Activated CD8-positive, alpha-beta memory T cell treated with anti-CD3 and anti-CD28 coated beads, Interleukin-2, amount 50 U/mL, for 24 hours (primary cell): ENCODE data around the gene CCT8L2.
"Not testable (repeated sequence)": the region's sequence is repeated elsewhere in the genome, so short reads cannot be mapped to it uniquely, and the experiment has no call there.

Source experiments
- DNase-seq: peaks from one replicate; pipeline ENCODE4 v3.0.0-alpha.2; 2020; ENCODE audit errors: extremely low read depth

CCT8L2 gene

GRCh38 chr22:16592710-16593109 lies at the start of gene CCT8L2:
Gene CCT8L2 (minus strand): TSS chr22:16592810. CDS start chr22:16592550, 260 bp downstream.
- DNase-seq, result not testable (repeated sequence)

- not testable (repeated sequence) for DNase-seq
Observed at GRCh38 chr22:16635442-16635841, 42.8 kb upstream of the CCT8L2 start.

- DNase-seq, result not testable (repeated sequence)
Observed at GRCh38 chr22:16634092-16634491, 41.5 kb upstream of the CCT8L2 start.

GRCh38 chr22:16628476-16628875 lies 35.9 kb upstream of the CCT8L2 start:
- not testable (repeated sequence) for DNase-seq

DNA sequence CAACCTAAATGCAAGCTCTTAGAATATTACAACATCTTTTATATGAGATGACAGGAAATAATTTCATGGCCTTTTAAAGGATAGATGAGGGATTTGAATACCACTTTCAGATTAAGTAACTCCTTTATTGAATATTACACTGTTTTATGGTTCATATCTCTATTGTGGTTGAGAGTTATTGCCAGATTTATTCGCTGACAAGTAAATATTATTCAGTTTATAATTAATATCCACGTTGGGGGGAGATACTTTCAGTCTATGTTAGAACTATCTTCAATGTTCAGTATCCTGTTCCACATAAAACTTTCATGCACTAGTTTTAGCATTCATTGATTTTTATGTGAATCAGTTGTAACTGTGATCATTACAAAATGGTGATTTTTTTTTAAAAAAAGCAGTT lies 32.4 kb upstream of the CCT8L2 start:
- not testable (repeated sequence) for DNase-seq

GRCh38 chr22:16623595-16623994 lies 31.0 kb upstream of the CCT8L2 start:
- not testable (repeated sequence) for DNase-seq

DNA sequence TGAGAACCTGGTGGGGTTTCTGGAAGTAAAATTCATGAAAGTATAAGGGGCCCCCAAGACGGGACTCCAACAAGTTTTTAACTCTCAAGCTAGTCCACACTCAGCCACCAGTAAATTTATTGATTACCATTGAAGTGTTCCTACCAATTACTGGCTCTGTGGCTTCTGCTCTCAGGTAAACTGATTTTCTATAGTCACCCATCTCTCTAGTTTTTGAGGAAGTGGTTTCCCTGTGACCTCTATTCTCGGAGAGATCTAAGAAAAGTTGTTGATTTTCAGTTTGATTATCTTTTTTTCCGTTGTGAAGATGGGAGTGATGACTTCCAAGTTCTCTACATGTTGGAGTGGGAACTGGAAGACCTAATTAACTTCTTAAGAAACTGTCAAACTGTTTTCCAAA lies 24.9 kb upstream of the CCT8L2 start:
- DNase-seq, result not testable (repeated sequence)

- not testable (repeated sequence) for DNase-seq
Observed at GRCh38 chr22:16616390-16616938, 23.9 kb upstream of the CCT8L2 start.

- DNase-seq, result not testable (repeated sequence)
Observed at GRCh38 chr22:16615606-16616245, 23.1 kb upstream of the CCT8L2 start.

DNA sequence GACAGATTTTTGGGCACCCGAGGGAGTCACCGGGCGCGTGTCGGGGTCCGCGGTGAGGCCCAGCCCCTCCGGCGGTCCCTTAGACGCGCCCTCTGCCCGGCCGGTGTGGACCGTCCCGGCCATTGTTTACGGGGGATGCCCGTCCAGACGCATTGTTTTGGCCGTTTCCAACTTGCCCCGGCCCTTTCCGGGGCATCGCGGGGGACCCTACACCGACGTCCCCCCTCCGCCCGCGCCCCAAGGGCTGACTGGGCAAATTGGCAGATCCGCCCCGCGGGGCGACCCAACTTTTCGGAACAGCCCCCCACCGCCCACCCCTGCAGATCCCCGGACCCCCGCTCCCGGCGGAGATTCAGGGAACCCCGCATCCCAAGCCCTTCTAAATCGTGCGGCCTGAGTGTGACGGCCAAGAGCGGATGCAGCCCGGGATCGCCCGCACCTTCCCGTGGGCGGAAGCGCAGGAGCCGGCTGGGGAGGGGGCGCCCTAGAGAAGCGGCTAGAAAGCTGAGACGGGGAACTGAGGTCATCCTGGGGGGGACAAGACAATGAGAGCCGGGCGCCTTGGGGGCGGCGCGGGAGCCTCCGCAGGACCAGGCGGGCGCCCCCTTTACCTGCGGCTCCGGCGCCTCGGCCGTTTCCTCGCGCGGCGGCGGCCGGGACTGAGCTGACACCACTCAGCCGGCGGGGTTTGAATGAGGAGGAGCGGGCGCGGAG lies 17.1 kb upstream of the CCT8L2 start:
- DNase-seq, result no peak

DNA sequence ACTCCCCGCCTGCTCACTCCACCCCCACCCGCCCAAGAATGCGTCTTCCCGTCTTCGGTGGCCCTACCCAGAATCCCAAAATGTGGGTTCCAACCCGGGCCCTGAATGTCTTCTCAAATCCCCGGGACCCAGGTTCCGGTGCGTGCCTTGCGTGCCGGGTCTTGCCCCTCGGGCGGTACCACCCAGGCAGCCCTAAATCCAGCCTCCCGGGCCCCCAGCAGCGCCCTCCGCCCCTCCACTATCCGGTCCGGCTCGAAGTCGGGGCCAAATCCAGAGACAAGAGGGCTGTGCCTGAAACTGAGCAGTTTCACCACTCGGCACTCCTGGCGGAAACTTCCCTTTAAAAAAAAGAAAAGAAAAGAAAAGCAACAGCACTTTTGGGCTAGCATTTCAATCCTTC lies 16.3 kb upstream of the CCT8L2 start:
- no peak for DNase-seq

GRCh38 chr22:16604257-16604998 lies 11.8 kb upstream of the CCT8L2 start:
- not testable (repeated sequence) for DNase-seq

GRCh38 chr22:16603770-16604242 lies 11.2 kb upstream of the CCT8L2 start:
- DNase-seq, result not testable (repeated sequence)

- DNase-seq, result no peak
Observed at GRCh38 chr22:16603448-16603768, 10.8 kb upstream of the CCT8L2 start.

- DNase-seq, result not testable (repeated sequence)
Observed at GRCh38 chr22:16602728-16603447, 10.3 kb upstream of the CCT8L2 start.

- DNase-seq, result not testable (repeated sequence)
Observed at GRCh38 chr22:16602224-16602727, 9.7 kb upstream of the CCT8L2 start.

DNA sequence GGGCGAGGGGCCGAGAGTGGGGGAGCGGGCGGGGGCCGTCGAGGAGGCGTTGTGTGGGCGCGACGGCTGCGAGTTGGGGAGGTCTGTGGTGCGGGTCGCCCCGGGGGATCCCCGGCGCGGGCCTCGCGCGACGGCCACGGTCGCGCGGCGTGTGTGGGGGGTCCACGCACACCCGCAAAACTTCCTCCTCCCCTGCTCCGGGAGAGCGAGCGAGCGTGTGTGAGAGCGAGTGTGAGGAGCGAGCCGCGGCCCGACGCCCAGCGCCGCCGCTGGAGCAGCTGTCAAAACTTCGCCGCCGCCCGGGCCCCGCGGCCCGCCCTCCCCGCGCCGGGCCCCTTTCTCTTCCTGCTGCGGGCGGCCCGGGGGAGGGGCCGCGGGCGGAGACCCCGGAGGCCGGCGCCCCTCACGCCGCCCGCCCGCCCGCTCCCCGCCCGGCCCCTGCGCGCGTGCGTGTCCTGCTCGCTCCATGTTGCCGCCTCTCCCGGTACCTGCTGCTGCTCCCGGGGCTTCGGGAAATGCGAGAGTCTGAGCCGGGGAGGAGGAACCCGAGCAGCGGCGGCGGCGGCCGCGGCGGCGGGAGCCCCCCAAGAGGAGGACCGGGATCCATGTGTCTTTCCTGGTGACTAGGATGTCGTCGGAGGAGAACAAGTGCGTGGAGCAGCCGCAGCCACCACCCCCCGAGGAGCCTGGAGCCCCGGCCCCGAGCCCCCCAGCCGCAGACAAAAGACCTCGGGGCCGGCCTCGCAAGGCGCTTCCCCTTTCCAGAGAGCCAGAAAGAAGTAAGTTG lies 9.0 kb upstream of the CCT8L2 start:
- DNase-seq, result no peak

DNA sequence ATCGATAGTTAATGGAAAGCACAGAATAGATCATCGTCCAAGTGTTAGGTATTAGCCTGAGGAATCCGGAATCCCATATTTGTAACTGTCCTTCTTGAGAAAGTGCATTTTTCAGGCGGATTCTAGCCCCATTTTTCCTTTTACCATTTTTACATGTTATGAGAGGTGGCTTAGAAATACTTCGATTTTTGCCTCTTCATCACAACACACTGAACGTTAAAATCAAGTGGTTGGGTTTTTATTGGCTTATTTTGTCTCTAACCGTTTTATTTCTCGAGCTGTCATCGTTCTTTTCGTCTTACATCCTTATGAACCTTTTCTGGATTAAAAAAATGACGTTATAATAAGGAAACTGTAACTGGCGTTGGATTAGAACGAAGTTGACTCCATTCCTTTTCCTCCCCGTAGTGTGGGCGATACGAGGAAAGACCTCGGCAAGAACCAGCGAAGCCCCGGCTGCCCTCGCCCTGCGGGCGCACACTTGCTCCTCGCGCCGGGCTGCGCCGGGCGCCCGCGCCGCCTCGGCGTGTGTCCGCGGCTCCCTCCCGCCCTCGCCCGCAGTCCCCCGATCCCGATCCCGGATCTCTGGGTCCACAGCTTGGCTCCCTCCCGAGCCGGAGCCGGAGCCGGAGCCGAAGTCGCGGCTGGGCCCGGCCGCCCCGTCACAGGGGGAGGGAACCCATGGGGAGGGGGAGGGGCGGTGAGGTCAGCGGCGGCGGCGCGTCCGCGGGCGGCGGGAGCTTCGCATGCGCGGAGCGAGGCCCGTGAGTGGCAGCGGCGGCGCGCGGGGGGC lies 8.2 kb upstream of the CCT8L2 start:
- DNase-seq, result not testable (repeated sequence)

DNA sequence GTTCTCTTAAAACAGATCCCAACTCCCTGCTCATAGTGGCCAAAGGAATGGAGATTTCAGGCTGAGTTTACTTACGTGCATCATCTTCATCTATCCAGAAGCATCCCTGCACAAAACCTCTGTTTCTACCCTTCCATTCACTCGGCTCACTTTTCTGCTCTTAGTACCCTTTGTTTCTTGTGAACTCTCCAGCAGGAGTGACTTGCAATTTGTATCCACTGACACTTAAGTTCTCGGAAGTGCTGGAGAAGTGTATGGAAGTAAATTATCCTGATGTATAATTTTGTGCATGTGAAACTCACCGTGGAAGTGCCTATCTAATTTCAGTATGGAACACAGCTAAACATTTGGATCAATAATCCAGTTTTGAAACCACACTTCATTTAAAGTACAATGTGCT lies 7.0 kb upstream of the CCT8L2 start:
- not testable (repeated sequence) for DNase-seq

GRCh38 chr22:16595251-16595650 lies 2.6 kb upstream of the CCT8L2 start:
- not testable (repeated sequence) for DNase-seq
